Measurements from ENCODE around the gene TRUB1.

DNA sequence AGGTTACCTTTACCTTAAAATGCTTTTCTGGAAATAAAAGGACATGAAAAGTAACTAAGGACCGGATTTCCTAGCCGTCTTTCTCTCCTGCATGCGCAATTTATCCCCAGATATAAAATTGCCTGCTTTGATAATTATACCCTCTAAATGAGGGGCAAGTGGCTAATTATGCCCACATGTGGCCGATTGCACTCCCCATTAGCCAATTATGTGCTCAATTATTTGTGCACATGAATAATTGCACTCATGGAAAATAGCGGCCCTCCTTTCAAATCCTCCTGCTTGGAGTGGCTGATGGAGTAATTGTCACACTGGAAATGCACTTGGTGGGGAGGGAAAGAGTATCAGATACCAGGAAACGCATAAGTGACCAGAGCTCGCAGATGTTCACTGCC is 88.7 kb downstream of the TRUB1 start:
- TF ChIP-seq, protein P1, sequence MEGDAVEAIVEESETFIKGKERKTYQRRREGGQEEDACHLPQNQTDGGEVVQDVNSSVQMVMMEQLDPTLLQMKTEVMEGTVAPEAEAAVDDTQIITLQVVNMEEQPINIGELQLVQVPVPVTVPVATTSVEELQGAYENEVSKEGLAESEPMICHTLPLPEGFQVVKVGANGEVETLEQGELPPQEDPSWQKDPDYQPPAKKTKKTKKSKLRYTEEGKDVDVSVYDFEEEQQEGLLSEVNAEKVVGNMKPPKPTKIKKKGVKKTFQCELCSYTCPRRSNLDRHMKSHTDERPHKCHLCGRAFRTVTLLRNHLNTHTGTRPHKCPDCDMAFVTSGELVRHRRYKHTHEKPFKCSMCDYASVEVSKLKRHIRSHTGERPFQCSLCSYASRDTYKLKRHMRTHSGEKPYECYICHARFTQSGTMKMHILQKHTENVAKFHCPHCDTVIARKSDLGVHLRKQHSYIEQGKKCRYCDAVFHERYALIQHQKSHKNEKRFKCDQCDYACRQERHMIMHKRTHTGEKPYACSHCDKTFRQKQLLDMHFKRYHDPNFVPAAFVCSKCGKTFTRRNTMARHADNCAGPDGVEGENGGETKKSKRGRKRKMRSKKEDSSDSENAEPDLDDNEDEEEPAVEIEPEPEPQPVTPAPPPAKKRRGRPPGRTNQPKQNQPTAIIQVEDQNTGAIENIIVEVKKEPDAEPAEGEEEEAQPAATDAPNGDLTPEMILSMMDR (conservative IDR thresholded peaks at IDR 0.05 in 1 of 2, IDR thresholded peaks at IDR 0.05 in 1 of 2; ENCODE audit: low read depth in 1 of 2, low read length in 2 of 2): no peak
- no peak for TF ChIP-seq EZH2 (IDR thresholded peaks at IDR 0.05; ENCODE audit: low read length, missing control alignments)
